ENCODE data around the gene TGFBR3L. TPM values are rescaled to one million over a fixed set of nuclear protein-coding genes. Genes with fewer than 3 reads are reported as not detected.

Gene TGFBR3L
- total RNA-seq, 1 donor from 2014 or later: 1.8 TPM

DNA sequence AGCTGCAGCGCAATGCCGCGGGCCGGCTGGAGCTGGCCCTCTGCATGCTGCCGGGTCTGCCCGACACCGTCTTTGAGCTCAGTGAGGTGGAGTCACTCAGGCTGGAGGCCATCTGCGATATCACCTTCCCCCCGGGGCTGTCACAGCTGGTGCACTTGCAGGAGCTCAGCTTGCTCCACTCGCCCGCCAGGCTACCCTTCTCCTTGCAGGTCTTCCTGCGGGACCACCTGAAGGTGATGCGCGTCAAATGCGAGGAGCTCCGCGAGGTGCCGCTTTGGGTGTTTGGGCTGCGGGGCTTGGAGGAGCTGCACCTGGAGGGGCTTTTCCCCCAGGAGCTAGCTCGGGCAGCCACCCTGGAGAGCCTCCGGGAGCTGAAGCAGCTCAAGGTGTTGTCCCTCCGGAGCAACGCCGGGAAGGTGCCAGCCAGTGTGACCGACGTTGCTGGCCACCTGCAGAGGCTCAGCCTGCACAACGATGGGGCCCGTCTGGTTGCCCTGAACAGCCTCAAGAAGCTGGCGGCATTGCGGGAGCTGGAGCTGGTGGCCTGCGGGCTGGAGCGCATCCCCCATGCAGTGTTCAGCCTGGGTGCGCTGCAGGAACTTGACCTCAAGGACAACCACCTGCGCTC, 14.8 kb upstream of the TGFBR3L start:
- H3K27me3 ChIP-seq: peaks cover 5% of the 10 kb centered on the region
- H3K9ac ChIP-seq: no peak overlapping the region
- H3K4me2 ChIP-seq: no peak overlapping the region
- peaks cover 9% of the 10 kb centered on the region for H3F3A ChIP-seq (ENCODE audit: low read depth)
- H3K4me1 ChIP-seq: peaks cover 9% of the 10 kb centered on the region
- H3K4me3 Mint-ChIP-seq: no peak overlapping the region
- H3K79me2 ChIP-seq (ENCODE audit: low read depth): peaks cover 8% of the 10 kb centered on the region
- no peak overlapping the region for H3K27ac ChIP-seq
- no peaks in the 10 kb centered on the region for H3K36me3 ChIP-seq
- H3K9me3 ChIP-seq (ENCODE audit: low read depth): no peaks in the 10 kb centered on the region
- DNase-seq (ENCODE audit: low spot score): no peak
- H3K27ac Mint-ChIP-seq: no peak overlapping the region
- no peak overlapping the region for H3K4me3 ChIP-seq
- H3K4me1 Mint-ChIP-seq: peaks cover 13% of the 10 kb centered on the region
- TF ChIP-seq, protein P1, sequence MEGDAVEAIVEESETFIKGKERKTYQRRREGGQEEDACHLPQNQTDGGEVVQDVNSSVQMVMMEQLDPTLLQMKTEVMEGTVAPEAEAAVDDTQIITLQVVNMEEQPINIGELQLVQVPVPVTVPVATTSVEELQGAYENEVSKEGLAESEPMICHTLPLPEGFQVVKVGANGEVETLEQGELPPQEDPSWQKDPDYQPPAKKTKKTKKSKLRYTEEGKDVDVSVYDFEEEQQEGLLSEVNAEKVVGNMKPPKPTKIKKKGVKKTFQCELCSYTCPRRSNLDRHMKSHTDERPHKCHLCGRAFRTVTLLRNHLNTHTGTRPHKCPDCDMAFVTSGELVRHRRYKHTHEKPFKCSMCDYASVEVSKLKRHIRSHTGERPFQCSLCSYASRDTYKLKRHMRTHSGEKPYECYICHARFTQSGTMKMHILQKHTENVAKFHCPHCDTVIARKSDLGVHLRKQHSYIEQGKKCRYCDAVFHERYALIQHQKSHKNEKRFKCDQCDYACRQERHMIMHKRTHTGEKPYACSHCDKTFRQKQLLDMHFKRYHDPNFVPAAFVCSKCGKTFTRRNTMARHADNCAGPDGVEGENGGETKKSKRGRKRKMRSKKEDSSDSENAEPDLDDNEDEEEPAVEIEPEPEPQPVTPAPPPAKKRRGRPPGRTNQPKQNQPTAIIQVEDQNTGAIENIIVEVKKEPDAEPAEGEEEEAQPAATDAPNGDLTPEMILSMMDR (IDR thresholded peaks at IDR 0.05): no peak
- no peak for TF ChIP-seq EZH2 (IDR thresholded peaks at IDR 0.05)
- no peak for TF ChIP-seq EZH2phosphoT487 (IDR thresholded peaks at IDR 0.05)
- H3K36me3 Mint-ChIP-seq: no peaks in the 10 kb centered on the region
- H3K9me3 Mint-ChIP-seq: no peaks in the 10 kb centered on the region
- peaks cover 7% of the 10 kb centered on the region for H3K27me3 Mint-ChIP-seq (ENCODE audit: insufficient read depth, low read depth)
- peaks cover 8% of the 10 kb centered on the region for H4K20me1 ChIP-seq (ENCODE audit: low read depth)
- H2AFZ ChIP-seq (replicated peaks): no peak overlapping the region

DNA sequence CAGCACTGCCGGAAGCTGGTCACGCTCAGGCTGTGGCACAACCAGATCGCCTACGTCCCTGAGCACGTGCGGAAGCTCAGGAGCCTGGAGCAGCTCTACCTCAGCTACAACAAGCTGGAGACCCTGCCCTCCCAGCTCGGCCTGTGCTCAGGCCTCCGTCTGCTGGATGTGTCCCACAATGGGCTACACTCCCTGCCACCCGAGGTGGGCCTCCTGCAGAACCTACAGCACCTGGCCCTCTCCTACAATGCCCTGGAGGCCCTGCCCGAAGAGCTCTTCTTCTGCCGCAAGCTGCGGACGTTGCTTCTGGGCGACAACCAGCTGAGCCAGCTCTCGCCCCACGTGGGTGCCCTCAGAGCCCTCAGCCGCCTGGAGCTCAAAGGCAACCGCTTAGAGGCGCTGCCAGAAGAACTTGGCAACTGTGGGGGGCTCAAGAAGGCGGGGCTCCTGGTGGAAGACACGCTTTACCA, 14.2 kb upstream of the TGFBR3L start:
- peaks cover 5% of the 10 kb centered on the region for H3K27me3 ChIP-seq
- H3K79me2 ChIP-seq (ENCODE audit: low read depth): peaks cover 14% of the 10 kb centered on the region
- Mint-ChIP-seq H3K4me3 (no peak overlapping the region), H3K27me3 (ENCODE audit: insufficient read depth, low read depth) (peaks cover 7% of the 10 kb centered on the region), H3K4me1 (peaks cover 16% of the 10 kb centered on the region), H3K9me3 (no peaks in the 10 kb centered on the region), H3K27ac (no peak overlapping the region), H3K36me3 (no peaks in the 10 kb centered on the region)
- DNase-seq (ENCODE audit: low spot score): no peak
- peaks cover 14% of the 10 kb centered on the region for H4K20me1 ChIP-seq (ENCODE audit: low read depth)
- peaks cover 11% of the 10 kb centered on the region for H3K4me1 ChIP-seq
- no peak overlapping the region for H3K9ac ChIP-seq
- no peak overlapping the region for H3K4me2 ChIP-seq
- H3F3A ChIP-seq (ENCODE audit: low read depth): peaks cover 9% of the 10 kb centered on the region
- no peaks in the 10 kb centered on the region for H3K9me3 ChIP-seq (ENCODE audit: low read depth)
- no peak overlapping the region for H3K4me3 ChIP-seq
- no peak overlapping the region for H2AFZ ChIP-seq (replicated peaks)
- H3K36me3 ChIP-seq: no peaks in the 10 kb centered on the region
- TF ChIP-seq, protein P1 (IDR thresholded peaks at IDR 0.05): no peak
- TF ChIP-seq EZH2 (IDR thresholded peaks at IDR 0.05) (no peak), EZH2phosphoT487 (IDR thresholded peaks at IDR 0.05) (no peak)
- H3K27ac ChIP-seq: no peak overlapping the region

DNA sequence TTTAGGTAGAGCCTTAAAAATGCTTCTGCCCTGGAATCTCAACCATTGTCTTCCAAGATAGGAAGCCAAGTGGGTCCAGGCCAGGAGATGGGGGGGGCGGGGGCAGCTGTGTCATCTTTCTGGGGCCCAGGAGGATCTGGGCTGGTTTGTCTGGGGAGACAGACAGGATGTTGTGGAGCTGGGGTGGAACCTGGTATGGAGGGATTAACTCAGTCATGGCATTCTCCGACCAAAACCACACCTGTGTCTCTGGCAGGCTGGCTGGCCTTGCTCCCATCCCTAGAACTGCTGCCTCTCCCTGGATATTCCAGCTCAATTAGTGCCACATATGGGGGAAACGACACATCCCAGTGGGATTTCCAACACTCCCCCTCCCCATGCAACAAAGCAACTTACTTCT, 13.7 kb upstream of the TGFBR3L start:
- Histone ChIP-seq H3K4me2 (no peak overlapping the region), H3F3A (ENCODE audit: low read depth) (peaks cover 9% of the 10 kb centered on the region), H3K9me3 (ENCODE audit: low read depth) (no peaks in the 10 kb centered on the region), H2AFZ (replicated peaks) (no peak overlapping the region), H3K36me3 (no peaks in the 10 kb centered on the region), H3K4me3 (no peak overlapping the region), H3K9ac (no peak overlapping the region), H3K4me1 (peaks cover 11% of the 10 kb centered on the region), H3K79me2 (ENCODE audit: low read depth) (peaks cover 19% of the 10 kb centered on the region), H4K20me1 (ENCODE audit: low read depth) (peaks cover 19% of the 10 kb centered on the region), H3K27ac (no peak overlapping the region), H3K27me3 (peaks cover 5% of the 10 kb centered on the region)
- Mint-ChIP-seq H3K36me3 (peaks cover 2% of the 10 kb centered on the region), H3K4me3 (no peak overlapping the region), H3K27me3 (ENCODE audit: insufficient read depth, low read depth) (peaks cover 7% of the 10 kb centered on the region), H3K9me3 (no peaks in the 10 kb centered on the region), H3K27ac (no peak overlapping the region), H3K4me1 (peaks cover 20% of the 10 kb centered on the region)
- TF ChIP-seq EZH2phosphoT487 (IDR thresholded peaks at IDR 0.05): no peak
- TF ChIP-seq, protein P1 (IDR thresholded peaks at IDR 0.05): no peak
- TF ChIP-seq EZH2 (IDR thresholded peaks at IDR 0.05): no peak
- DNase-seq (ENCODE audit: low spot score): no peak

All from neural progenitor cell (in vitro differentiated cells).